Neural progenitor cell (in vitro differentiated cells): ENCODE measurements around the gene IGFBP4. TPM values are rescaled to one million over a fixed set of nuclear protein-coding genes. Genes with fewer than 3 reads are reported as not detected.

Source experiments
- DNase-seq: peaks from one replicate; pipeline ENCODE4 v3.0.0-alpha.2; 2016; ENCODE audit warnings: low spot score
- H2AFZ ChIP-seq: fragments of 200-600 bp; sonication (generic); replicated peaks from 2 replicates; pipeline ENCODE4 v1.6.1; 2016; ENCODE audit warnings: antibody characterized with exemption
- H3F3A ChIP-seq: fragments of 200-600 bp; sonication (generic); 2 replicates; pipeline ENCODE4 v1.6.1; 2016; ENCODE audit warnings: antibody characterized with exemption, low read depth
- H3K27ac ChIP-seq: fragments of 200-600 bp; sonication (generic); 2 replicates; pipeline ENCODE4 v1.5.1; 2016; ENCODE audit warnings: mild to moderate bottlenecking
- H3K27me3 ChIP-seq: fragments of 200-600 bp; sonication (generic); 2 replicates; pipeline ENCODE4 v1.6.1; 2016; ENCODE audit warnings: mild to moderate bottlenecking, moderate library complexity
- H3K36me3 ChIP-seq: fragments of 200-600 bp; sonication (generic); 2 replicates; pipeline ENCODE4 v1.5.1; 2016
- H3K4me1 ChIP-seq: fragments of 200-600 bp; sonication (generic); 2 replicates; pipeline ENCODE4 v1.6.1; 2016; ENCODE audit warnings: mixed run types
- H3K4me2 ChIP-seq: fragments of 200-600 bp; sonication (generic); 2 replicates; pipeline ENCODE4 v1.6.1; 2016
- H3K4me3 ChIP-seq: fragments of 200-600 bp; sonication (generic); 2 replicates; pipeline ENCODE4 v1.5.1; 2016
- H3K79me2 ChIP-seq: fragments of 200-600 bp; sonication (generic); 2 replicates; pipeline ENCODE4 v1.6.1; 2016; ENCODE audit warnings: low read depth
- H3K9ac ChIP-seq: fragments of 200-600 bp; sonication (generic); 2 replicates; pipeline ENCODE4 v1.6.1; 2016
- H3K9me3 ChIP-seq: fragments of 200-600 bp; sonication (generic); 2 replicates; pipeline ENCODE4 v1.5.1; 2016; ENCODE audit warnings: low read depth
- H4K20me1 ChIP-seq: fragments of 200-600 bp; sonication (generic); 2 replicates; pipeline ENCODE4 v1.6.1; 2016; ENCODE audit warnings: low read depth
- H3K27ac Mint-ChIP-seq: 3 replicates; pipeline ENCODE4 v1.8.0; 2021; ENCODE audit warnings: mixed read lengths
- H3K27me3 Mint-ChIP-seq: 2 replicates; pipeline ENCODE4 v1.8.0; 2022; ENCODE audit warnings: low read depth, mild to moderate bottlenecking, inconsistent platforms, moderate library complexity, mixed read lengths; ENCODE audit not compliant: insufficient read depth
- H3K36me3 Mint-ChIP-seq: 3 replicates; pipeline ENCODE4 v1.8.0; 2021; ENCODE audit warnings: mixed read lengths
- H3K4me1 Mint-ChIP-seq: 3 replicates; pipeline ENCODE4 v1.8.0; 2021; ENCODE audit warnings: mixed read lengths
- H3K4me3 Mint-ChIP-seq: 3 replicates; pipeline ENCODE4 v1.8.0; 2021; ENCODE audit warnings: mild to moderate bottlenecking, moderate library complexity, mixed read lengths
- H3K9me3 Mint-ChIP-seq: 3 replicates; pipeline ENCODE4 v1.8.0; 2020; ENCODE audit warnings: mixed read lengths
- EZH2 ChIP-seq: fragments of 200-600 bp; sonication (generic); IDR thresholded peaks from 2 replicates; pipeline ENCODE4 v1.6.1; 2017; ENCODE audit warnings: antibody characterized with exemption, mild to moderate bottlenecking, moderate library complexity
- EZH2phosphoT487 ChIP-seq: fragments of 200-600 bp; sonication (generic); IDR thresholded peaks from 2 replicates; pipeline ENCODE4 v1.6.1; 2017; ENCODE audit warnings: antibody characterized with exemption
- total RNA-seq: library from RNA; depleted of rRNA; stranded (reverse); fragments of >200 nt; gene quantifications from 2 replicates; pipeline ENCODE4 v1.2.3, GENCODE V29; 2015; ENCODE audit warnings: low replicate concordance
- TF ChIP-seq, protein P1 (sequence below): fragments of 200-600 bp; sonication (generic); IDR thresholded peaks from 2 replicates; pipeline ENCODE4 v1.5.1; 2017; ENCODE audit warnings: antibody characterized with exemption, mild to moderate bottlenecking

The IGFBP4 gene
- total RNA-seq, 1 donor from 2014 or later: 14.4 TPM

DNA sequence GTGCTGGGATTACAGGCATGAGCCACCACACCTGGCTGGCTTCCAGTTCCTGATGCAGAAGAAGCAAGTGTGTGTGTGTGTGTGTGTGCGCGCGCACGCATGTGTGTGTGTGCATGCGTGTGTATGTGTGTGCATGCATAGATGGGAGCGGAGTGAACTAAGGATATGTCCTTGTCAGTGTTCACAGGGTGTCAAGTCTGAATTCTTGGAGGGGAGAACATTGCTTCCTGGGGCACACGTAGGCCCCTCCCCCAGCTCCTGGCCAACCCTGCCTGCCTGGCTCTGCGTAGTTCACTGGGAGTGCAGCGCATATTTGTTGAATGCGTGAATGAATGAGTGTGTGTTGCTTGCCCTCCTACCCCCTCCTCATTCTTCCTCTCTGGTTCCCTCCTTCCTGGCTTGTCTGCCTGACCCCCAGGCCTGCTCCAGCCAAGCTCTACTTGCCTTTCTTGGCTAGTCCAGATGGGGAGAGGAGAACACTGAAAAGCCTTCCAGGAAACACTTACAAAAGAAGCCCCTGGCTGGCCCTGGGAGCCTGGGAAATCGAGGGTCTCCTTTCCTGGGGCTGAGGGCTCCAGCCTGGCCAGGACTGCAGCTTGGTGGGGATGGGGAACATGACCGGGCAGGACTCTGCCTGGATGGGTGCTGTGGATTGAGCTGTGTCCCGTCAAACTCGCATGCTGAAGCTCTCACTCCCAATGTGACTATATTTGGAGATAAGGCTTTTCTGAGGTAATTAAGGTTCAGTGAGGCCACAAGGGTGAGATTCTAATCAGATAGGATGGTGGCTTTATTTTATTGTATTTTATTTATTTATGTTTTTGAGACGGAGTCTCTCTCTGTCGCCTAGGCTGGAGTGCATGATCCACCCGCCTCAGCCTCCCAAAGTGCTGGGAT, 27.9 kb downstream of the IGFBP4 start:
- H3F3A ChIP-seq: no peaks in the 10 kb centered on the region
- no peak overlapping the region for H3K9ac ChIP-seq
- H3K9me3 Mint-ChIP-seq: peaks cover 13% of the 10 kb centered on the region
- H3K27me3 ChIP-seq: no peaks in the 10 kb centered on the region
- no peak overlapping the region for H3K27ac ChIP-seq
- H3K79me2 ChIP-seq: no peaks in the 10 kb centered on the region
- H3K4me1 ChIP-seq: peaks cover 4% of the 10 kb centered on the region
- H3K4me1 Mint-ChIP-seq: peaks cover 20% of the 10 kb centered on the region
- peak overlapping the region; percentile 52 for H2AFZ ChIP-seq
- no peaks in the 10 kb centered on the region for H3K36me3 Mint-ChIP-seq
- no peaks in the 10 kb centered on the region for H4K20me1 ChIP-seq
- DNase-seq: no peak
- no peak overlapping the region for H3K4me3 Mint-ChIP-seq
- peak overlapping the region; percentile 83 for H3K27ac Mint-ChIP-seq
- no peaks in the 10 kb centered on the region for H3K9me3 ChIP-seq
- H3K27me3 Mint-ChIP-seq: peaks cover 23% of the 10 kb centered on the region
- H3K4me2 ChIP-seq: no peak overlapping the region
- TF ChIP-seq EZH2 (no peak), EZH2phosphoT487 (no peak)
- TF ChIP-seq, protein P1, sequence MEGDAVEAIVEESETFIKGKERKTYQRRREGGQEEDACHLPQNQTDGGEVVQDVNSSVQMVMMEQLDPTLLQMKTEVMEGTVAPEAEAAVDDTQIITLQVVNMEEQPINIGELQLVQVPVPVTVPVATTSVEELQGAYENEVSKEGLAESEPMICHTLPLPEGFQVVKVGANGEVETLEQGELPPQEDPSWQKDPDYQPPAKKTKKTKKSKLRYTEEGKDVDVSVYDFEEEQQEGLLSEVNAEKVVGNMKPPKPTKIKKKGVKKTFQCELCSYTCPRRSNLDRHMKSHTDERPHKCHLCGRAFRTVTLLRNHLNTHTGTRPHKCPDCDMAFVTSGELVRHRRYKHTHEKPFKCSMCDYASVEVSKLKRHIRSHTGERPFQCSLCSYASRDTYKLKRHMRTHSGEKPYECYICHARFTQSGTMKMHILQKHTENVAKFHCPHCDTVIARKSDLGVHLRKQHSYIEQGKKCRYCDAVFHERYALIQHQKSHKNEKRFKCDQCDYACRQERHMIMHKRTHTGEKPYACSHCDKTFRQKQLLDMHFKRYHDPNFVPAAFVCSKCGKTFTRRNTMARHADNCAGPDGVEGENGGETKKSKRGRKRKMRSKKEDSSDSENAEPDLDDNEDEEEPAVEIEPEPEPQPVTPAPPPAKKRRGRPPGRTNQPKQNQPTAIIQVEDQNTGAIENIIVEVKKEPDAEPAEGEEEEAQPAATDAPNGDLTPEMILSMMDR: no peak
- H3K4me3 ChIP-seq: no peak overlapping the region
- no peaks in the 10 kb centered on the region for H3K36me3 ChIP-seq

DNA sequence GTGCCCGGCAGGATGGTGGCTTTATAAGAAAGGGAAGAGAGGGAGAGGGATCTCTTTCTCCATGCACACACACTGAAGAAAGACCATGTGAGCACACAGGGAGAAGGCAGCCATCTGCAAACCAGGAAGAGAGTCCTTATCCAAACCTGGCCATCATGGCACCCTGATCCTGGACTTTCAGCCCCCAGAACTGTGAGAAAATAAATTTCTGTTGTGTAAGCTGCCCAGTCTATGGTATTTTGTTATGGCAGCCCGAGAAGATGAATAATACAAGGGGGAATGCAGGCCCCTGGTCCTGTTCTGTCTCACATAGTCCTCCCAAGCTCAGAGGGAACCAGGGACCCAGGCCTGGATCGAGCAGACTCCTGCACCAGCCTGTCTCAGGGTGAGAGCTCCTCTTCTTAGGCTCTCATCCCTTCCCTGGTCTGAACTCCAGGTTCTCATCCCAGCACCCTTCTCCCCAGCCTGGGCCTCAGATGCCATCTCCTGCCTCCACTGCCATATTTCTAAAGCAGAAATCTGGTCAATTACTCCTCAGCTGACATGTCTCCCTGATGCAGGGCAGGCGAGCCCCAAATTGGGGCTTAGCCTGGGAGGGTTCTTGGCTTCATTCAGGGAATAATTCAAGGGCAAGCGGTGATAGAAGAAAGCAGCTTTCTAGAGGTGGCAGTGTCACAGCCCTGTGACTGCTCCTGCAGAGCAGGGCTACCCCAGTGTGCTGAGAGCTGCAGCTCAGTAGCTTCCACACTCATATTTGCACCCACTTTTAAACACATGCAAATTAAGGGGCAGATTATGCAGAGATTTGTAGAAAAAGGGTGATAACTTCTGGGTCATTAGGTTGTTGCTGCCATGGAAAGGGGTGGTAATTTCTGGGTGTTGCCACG, 28.8 kb downstream of the IGFBP4 start:
- Histone ChIP-seq H3K4me3 (no peak overlapping the region), H3K79me2 (no peaks in the 10 kb centered on the region), H3K36me3 (no peaks in the 10 kb centered on the region), H3K27me3 (no peaks in the 10 kb centered on the region), H3K4me1 (peaks cover 4% of the 10 kb centered on the region), H4K20me1 (no peaks in the 10 kb centered on the region), H3K27ac (no peak overlapping the region), H3K9ac (no peak overlapping the region), H3F3A (no peaks in the 10 kb centered on the region), H2AFZ (no peak overlapping the region), H3K9me3 (no peaks in the 10 kb centered on the region), H3K4me2 (no peak overlapping the region)
- Mint-ChIP-seq H3K4me1 (peaks cover 23% of the 10 kb centered on the region), H3K27ac (no peak overlapping the region), H3K27me3 (peaks cover 24% of the 10 kb centered on the region), H3K4me3 (no peak overlapping the region), H3K36me3 (no peaks in the 10 kb centered on the region), H3K9me3 (peaks cover 13% of the 10 kb centered on the region)
- TF ChIP-seq EZH2phosphoT487 (no peak), EZH2 (no peak)
- TF ChIP-seq, protein P1: no peak
- DNase-seq: no peak

DNA sequence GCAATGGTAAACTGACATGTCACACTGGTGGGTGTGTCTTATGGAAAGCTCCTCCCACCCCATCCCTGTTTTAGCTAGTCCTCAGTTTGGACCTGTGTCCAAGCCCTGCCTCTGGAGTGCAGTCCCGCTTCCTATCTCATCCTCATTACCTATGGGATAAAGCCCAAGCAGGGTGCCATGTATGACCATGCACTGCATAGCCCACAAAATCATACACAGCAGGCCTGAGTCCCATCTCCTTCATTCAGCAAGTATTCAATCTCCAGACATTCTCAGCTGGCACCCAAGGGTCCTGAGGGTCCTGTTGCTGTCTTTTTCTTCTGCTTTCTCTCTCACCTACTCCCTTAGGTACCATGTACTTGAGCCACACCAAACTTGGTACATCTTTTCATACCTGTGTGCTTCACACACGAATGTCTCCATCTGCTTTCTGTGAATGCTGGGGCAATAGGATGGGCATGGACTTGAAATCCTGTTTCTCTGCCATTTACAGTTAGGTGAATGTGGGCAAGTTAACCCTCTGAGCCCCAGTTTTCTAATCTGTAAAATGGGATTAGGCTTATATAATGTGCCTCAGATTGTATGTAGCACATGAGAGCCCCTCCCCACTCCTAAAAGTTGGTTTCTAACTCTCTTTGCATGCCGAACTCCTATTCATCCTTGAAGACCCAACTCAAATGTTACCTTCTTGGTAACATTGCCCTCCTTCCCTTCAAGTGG, 29.6 kb downstream of the IGFBP4 start:
- no peak for TF ChIP-seq EZH2phosphoT487
- TF ChIP-seq, protein P1: no peak
- no peak for TF ChIP-seq EZH2
- H3K4me3 ChIP-seq: no peak overlapping the region
- Mint-ChIP-seq H3K27ac (no peak overlapping the region), H3K4me1 (peaks cover 23% of the 10 kb centered on the region), H3K36me3 (no peaks in the 10 kb centered on the region), H3K27me3 (peaks cover 24% of the 10 kb centered on the region), H3K4me3 (no peak overlapping the region), H3K9me3 (peaks cover 13% of the 10 kb centered on the region)
- no peak for DNase-seq
- no peak overlapping the region for H2AFZ ChIP-seq
- no peaks in the 10 kb centered on the region for H3K36me3 ChIP-seq
- H3K4me2 ChIP-seq: no peak overlapping the region
- H4K20me1 ChIP-seq: no peaks in the 10 kb centered on the region
- no peak overlapping the region for H3K27ac ChIP-seq
- H3K4me1 ChIP-seq: peaks cover 4% of the 10 kb centered on the region
- no peaks in the 10 kb centered on the region for H3K9me3 ChIP-seq
- H3K27me3 ChIP-seq: no peaks in the 10 kb centered on the region
- H3K79me2 ChIP-seq: no peaks in the 10 kb centered on the region
- H3K9ac ChIP-seq: no peak overlapping the region
- no peaks in the 10 kb centered on the region for H3F3A ChIP-seq
